Stimulated activated memory B cell treated with anti-CD40 and anti-IgM and Interleukin-4, amounts not matched to agents 10 μg/mL and 1 μg/mL and 100 μg/mL, for 72 hours (primary cell): ENCODE data around the gene CIB4.

Source experiments
- ATAC-seq: fragments of 150-1000 bp; cut with Tn5 transposase; 2 replicates; pipeline ENCODE4 v1.10.0; 2021
- H3K27ac Mint-ChIP-seq: one replicate; pipeline ENCODE4 v1.8.0; 2022; ENCODE audit warnings: mild to moderate bottlenecking, mixed read lengths
- H3K27me3 Mint-ChIP-seq: one replicate; pipeline ENCODE4 v1.8.0; 2022; ENCODE audit warnings: mixed read lengths
- H3K36me3 Mint-ChIP-seq: one replicate; pipeline ENCODE4 v1.8.0; 2022; ENCODE audit warnings: mixed read lengths
- H3K4me1 Mint-ChIP-seq: one replicate; pipeline ENCODE4 v1.8.0; 2022; ENCODE audit warnings: mixed read lengths
- H3K4me3 Mint-ChIP-seq: one replicate; pipeline ENCODE4 v1.8.0; 2022; ENCODE audit warnings: mild to moderate bottlenecking, moderate library complexity, mixed read lengths
- H3K9me3 Mint-ChIP-seq: one replicate; pipeline ENCODE4 v1.8.0; 2022; ENCODE audit warnings: mixed read lengths

Gene CIB4

DNA sequence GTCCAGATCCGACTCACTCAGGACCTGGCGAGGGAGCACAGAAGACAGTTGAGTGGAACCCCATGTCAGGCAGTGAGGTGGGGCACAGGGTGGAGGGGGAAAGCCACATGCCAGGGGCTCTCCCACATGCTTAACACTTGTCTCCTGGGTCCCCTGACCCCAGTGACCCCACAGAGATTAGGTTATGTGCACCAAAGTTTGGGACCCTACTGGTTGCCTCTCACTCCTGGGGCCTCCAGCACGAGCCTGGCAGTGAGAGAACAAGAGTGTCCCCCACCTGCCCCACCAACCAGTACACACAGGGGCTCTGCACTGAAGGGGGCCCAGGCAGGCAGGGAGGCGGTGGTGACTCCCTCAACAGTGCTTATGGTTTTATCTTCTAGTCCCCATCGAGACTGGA is 58.3 kb downstream of the CIB4 start:
- Mint-ChIP-seq H3K36me3 (no peaks in the 10 kb centered on the region), H3K4me1 (no peaks in the 10 kb centered on the region), H3K4me3 (no peak overlapping the region), H3K27me3 (peaks cover 79% of the 10 kb centered on the region), H3K27ac (no peak overlapping the region), H3K9me3 (no peaks in the 10 kb centered on the region)
- no peak for ATAC-seq

DNA sequence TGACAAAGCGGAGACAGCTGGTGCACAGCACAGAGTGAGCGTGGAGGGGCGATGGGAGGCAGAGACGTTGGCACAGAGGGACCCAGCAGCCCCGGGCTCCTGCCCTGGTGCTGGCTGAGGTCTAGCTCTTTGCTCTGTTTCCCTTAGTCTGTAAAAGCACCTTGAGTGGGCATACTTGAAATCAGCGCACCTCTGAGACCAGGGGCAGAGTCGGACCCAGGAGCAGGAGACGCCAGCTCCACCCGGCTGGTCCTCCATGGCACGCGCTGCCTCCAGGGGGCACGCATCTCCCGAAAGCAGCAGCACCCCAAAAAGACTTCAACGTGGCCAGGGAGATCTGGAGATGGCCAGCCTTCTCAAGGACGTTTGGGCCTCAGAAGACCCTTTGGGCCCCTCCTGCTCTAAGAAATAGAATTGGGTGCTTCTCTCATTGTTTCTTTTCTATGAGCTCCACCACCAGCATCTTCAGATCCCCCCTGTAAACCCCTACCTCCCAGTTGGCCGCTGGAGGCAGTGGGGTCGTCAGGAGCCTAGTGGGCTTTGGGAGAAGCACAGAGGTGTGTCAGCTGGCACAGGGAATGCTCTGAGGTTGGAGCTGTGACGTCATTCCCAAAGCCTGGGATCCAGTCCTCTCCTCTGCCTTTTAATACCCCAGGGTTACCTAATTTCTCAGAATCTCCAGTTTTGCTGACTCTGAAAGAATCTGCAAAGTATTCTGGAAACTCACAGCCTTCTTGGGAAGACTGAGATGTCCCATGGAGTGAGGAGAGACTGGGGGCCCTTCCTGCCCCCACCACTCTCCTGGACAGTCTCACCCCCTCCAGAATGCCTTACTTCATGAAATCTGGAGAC is 58.9 kb downstream of the CIB4 start:
- no peak for ATAC-seq
- Mint-ChIP-seq H3K9me3 (no peaks in the 10 kb centered on the region), H3K27me3 (peaks cover 85% of the 10 kb centered on the region), H3K4me3 (no peak overlapping the region), H3K36me3 (no peaks in the 10 kb centered on the region), H3K27ac (no peak overlapping the region), H3K4me1 (no peaks in the 10 kb centered on the region)

DNA sequence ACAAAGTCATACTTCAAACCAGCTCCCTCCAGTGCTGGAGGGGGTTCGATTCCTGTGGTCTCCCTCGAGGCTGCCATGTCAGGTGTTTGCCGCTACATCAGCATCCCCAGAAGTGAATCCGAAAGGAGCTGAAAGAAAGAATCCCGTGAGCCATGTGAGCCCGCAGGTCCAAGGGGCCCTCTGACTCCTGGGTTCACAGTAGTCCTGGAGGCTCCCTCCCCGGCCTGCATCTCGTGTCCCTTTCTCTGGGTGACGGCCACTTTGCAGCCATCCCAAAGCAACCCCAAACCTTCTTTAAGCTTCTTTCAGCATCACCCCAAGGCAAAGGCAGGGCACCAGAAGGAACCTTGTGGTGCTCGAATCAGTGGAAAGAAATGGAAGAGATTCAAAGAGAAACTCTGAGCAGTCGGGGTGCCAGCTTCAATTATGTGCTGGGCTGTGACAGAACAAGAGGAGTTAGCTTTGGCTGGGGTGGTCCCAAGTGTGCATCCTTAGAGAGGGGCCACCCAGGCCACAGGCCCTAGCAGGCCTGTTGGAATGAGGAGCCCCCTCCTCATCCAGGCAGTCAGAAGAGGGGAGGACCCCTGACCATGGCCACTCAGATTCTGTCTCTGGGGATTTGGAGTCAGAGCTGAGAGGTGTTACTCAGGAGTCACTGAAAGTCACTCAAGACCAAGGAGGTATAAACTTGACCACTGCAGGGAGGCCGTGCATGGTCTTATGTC is 59.7 kb downstream of the CIB4 start:
- Mint-ChIP-seq H3K4me1 (no peaks in the 10 kb centered on the region), H3K4me3 (no peak overlapping the region), H3K27ac (no peak overlapping the region), H3K36me3 (no peaks in the 10 kb centered on the region), H3K27me3 (peaks cover 91% of the 10 kb centered on the region), H3K9me3 (no peaks in the 10 kb centered on the region)
- ATAC-seq, result no peak

DNA sequence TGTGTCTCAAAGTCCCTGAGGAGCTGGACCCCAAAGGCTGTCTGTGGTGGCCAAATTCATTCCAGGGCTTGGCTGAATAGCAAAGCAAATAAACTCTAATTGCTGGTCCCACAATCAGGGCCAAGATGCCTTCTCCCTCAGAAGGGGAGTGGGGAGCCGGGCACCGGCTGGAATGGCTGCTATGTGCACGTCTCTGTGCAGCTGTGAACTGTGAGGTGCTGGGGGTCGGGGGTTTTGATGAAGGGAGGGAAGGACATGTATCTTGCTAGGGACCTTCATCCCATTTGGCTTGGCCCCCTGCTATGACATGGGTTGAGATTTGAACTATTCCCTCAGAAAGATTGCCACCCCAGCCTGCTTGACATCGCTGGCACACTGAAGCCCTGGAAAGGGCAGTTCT is 60.4 kb downstream of the CIB4 start:
- Mint-ChIP-seq H3K4me3 (no peak overlapping the region), H3K27ac (no peak overlapping the region), H3K4me1 (no peaks in the 10 kb centered on the region), H3K9me3 (no peaks in the 10 kb centered on the region), H3K27me3 (peaks cover 91% of the 10 kb centered on the region), H3K36me3 (no peaks in the 10 kb centered on the region)
- no peak for ATAC-seq

DNA sequence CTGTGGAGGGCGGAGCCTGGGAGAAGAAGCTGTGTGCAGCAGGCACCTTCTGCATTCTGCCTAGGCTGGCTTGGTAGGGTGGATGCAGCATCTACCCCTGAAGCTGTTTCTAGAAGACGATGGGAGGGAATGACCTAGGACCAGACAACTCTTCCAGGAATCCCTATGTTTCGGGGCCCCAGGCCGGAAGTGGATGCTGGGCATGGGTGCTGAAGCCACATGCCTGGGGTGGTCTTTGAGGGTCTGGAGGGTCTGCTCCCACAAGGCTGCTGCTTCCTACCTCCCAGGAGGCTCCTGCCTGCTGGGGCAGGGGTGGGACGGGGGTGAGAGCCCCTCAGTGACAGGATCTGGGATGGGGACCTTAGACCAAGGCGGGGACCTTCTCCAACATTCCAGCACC is 61.0 kb downstream of the CIB4 start:
- Mint-ChIP-seq H3K36me3 (no peaks in the 10 kb centered on the region), H3K27me3 (peaks cover 89% of the 10 kb centered on the region), H3K9me3 (no peaks in the 10 kb centered on the region), H3K4me1 (no peaks in the 10 kb centered on the region), H3K27ac (no peak overlapping the region), H3K4me3 (no peak overlapping the region)
- ATAC-seq, result no peak

GRCh38 chr2:26579723-26580040 is 61.5 kb downstream of the CIB4 start:
- Mint-ChIP-seq H3K36me3 (no peaks in the 10 kb centered on the region), H3K9me3 (no peaks in the 10 kb centered on the region), H3K27me3 (peaks cover 87% of the 10 kb centered on the region), H3K4me3 (no peak overlapping the region), H3K27ac (no peak overlapping the region), H3K4me1 (no peaks in the 10 kb centered on the region)
- no peak for ATAC-seq

- peaks cover 87% of the 10 kb centered on the region for H3K27me3 Mint-ChIP-seq
- no peak overlapping the region for H3K27ac Mint-ChIP-seq
- ATAC-seq, result no peak
- H3K9me3 Mint-ChIP-seq, result no peaks in the 10 kb centered on the region
- no peaks in the 10 kb centered on the region for H3K36me3 Mint-ChIP-seq
- H3K4me1 Mint-ChIP-seq, result no peaks in the 10 kb centered on the region
- no peak overlapping the region for H3K4me3 Mint-ChIP-seq
Observed at GRCh38 chr2:26579025-26579722, 62.0 kb downstream of the CIB4 start.

DNA sequence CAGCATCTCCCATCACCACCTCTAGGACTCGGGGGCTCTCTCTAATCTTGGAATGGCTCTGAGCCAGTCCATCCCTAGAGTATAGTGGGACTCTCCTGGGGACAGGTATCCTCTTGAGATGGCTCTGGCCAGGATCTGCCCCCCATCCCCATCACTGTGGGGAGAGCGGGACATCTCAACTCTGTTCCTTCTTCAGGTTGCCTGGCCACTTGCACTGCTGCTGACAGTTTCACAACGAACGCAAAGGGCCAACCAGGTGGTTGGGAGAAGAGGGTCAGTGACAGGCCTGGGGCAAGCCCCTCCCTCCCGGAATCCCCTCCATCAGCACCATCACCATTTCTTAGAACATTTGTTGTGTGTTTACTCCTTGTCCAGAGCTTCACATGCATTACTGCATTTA is 62.6 kb downstream of the CIB4 start:
- Mint-ChIP-seq H3K4me3 (no peak overlapping the region), H3K36me3 (no peaks in the 10 kb centered on the region), H3K27me3 (peaks cover 87% of the 10 kb centered on the region), H3K27ac (no peak overlapping the region), H3K9me3 (no peaks in the 10 kb centered on the region), H3K4me1 (no peaks in the 10 kb centered on the region)
- no peak for ATAC-seq

GRCh38 chr2:26578113-26578458 is 63.1 kb downstream of the CIB4 start:
- Mint-ChIP-seq H3K36me3 (no peaks in the 10 kb centered on the region), H3K4me3 (no peak overlapping the region), H3K9me3 (no peaks in the 10 kb centered on the region), H3K27me3 (peaks cover 89% of the 10 kb centered on the region), H3K4me1 (no peaks in the 10 kb centered on the region), H3K27ac (no peak overlapping the region)
- no peak for ATAC-seq

- Mint-ChIP-seq H3K27ac (no peak overlapping the region), H3K27me3 (peaks cover 87% of the 10 kb centered on the region), H3K36me3 (no peaks in the 10 kb centered on the region), H3K4me1 (no peaks in the 10 kb centered on the region), H3K4me3 (no peak overlapping the region), H3K9me3 (no peaks in the 10 kb centered on the region)
- ATAC-seq, result peak; percentile 66
Observed at GRCh38 chr2:26577442-26578112, 63.6 kb downstream of the CIB4 start.

GRCh38 chr2:26576565-26577441 is 64.4 kb downstream of the CIB4 start:
- no peaks in the 10 kb centered on the region for H3K9me3 Mint-ChIP-seq
- H3K36me3 Mint-ChIP-seq, result no peaks in the 10 kb centered on the region
- no peak overlapping the region for H3K27ac Mint-ChIP-seq
- ATAC-seq, result no peak
- no peaks in the 10 kb centered on the region for H3K4me1 Mint-ChIP-seq
- no peak overlapping the region for H3K4me3 Mint-ChIP-seq
- H3K27me3 Mint-ChIP-seq, result peaks cover 80% of the 10 kb centered on the region

- Mint-ChIP-seq H3K9me3 (no peaks in the 10 kb centered on the region), H3K27ac (no peak overlapping the region), H3K4me3 (no peak overlapping the region), H3K36me3 (no peaks in the 10 kb centered on the region), H3K4me1 (no peaks in the 10 kb centered on the region), H3K27me3 (peaks cover 72% of the 10 kb centered on the region)
- no peak for ATAC-seq
Observed at GRCh38 chr2:26575836-26576564, 65.2 kb downstream of the CIB4 start.

GRCh38 chr2:26574900-26575560 is 66.1 kb downstream of the CIB4 start:
- H3K4me1 Mint-ChIP-seq, result no peaks in the 10 kb centered on the region
- no peak overlapping the region for H3K4me3 Mint-ChIP-seq
- H3K9me3 Mint-ChIP-seq, result no peaks in the 10 kb centered on the region
- H3K36me3 Mint-ChIP-seq, result no peaks in the 10 kb centered on the region
- no peak overlapping the region for H3K27ac Mint-ChIP-seq
- H3K27me3 Mint-ChIP-seq, result peaks cover 76% of the 10 kb centered on the region
- no peak for ATAC-seq
